ENCODE results near the gene FMN2.

GRCh38 chr1:240207073-240207709 is 115.5 kb downstream of the FMN2 start:
- no peak for TF ChIP-seq EP300 (IDR thresholded peaks at IDR 0.05; ENCODE audit: low read depth)
- no peak for TF ChIP-seq CTCF (IDR thresholded peaks at IDR 0.05)
